Breast epithelium (tissue), 3 donors: ENCODE results near the gene SLC35D2.

Experiments used
- POLR2AphosphoS5 ChIP-seq, 3 donors: sonication (generic); formaldehyde crosslinking; IDR thresholded peaks; one replicate each; pipeline ENCODE4 v1.6.1; 2017; ENCODE audit warnings: antibody characterized with exemption in 3 of 3
- TF ChIP-seq, protein P1 (sequence below), 3 donors: fragments of 450-650 bp; IDR thresholded peaks; one replicate each; pipeline ENCODE4 v1.5.1; 2016 to 2017; ENCODE audit warnings: antibody characterized with exemption in 3 of 3, mild to moderate bottlenecking in 3 of 3, moderate library complexity in 3 of 3

DNA sequence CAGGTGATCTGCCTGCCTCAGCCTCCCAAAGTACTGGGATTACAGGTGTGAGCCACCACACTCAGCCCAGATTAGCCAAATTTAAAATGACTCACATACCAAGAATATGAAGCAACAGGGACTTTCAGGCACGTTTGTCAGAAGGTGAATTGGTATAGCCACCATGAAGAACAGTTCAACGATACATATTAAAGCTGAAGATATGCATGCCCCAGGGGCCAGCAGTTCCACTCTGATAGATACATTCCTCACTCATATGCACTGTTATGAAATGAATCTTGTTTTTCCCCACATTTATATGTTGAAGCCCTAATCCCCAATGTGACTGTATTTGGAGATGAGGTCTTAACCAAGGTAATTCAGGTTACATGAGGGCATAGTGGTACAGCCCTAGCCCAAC, 22.5 kb downstream of the SLC35D2 start:
- TF ChIP-seq, protein P1, sequence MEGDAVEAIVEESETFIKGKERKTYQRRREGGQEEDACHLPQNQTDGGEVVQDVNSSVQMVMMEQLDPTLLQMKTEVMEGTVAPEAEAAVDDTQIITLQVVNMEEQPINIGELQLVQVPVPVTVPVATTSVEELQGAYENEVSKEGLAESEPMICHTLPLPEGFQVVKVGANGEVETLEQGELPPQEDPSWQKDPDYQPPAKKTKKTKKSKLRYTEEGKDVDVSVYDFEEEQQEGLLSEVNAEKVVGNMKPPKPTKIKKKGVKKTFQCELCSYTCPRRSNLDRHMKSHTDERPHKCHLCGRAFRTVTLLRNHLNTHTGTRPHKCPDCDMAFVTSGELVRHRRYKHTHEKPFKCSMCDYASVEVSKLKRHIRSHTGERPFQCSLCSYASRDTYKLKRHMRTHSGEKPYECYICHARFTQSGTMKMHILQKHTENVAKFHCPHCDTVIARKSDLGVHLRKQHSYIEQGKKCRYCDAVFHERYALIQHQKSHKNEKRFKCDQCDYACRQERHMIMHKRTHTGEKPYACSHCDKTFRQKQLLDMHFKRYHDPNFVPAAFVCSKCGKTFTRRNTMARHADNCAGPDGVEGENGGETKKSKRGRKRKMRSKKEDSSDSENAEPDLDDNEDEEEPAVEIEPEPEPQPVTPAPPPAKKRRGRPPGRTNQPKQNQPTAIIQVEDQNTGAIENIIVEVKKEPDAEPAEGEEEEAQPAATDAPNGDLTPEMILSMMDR (IDR thresholded peaks at IDR 0.05), result no peak
- no peak for TF ChIP-seq POLR2AphosphoS5 (IDR thresholded peaks at IDR 0.05)
